ENCODE results near the gene CACNA2D1. TPM values are rescaled to one million over a fixed set of nuclear protein-coding genes. Genes with fewer than 3 reads are reported as not detected.
A peak's percentile ranks its signal among the peaks of the same experiment; 100 is the strongest.

CACNA2D1 gene
- total and polyA plus RNA-seq, 8 donors = 1.8 to 72.7 (median 5.7) TPM

- peaks cover 0 to 22% (median 14%) of the 10 kb centered on the region in 3 donors for H3K27me3 ChIP-seq
- TF ChIP-seq EP300 (IDR thresholded peaks at IDR 0.05) = no peak
- no peak for DNase-seq
- H3K36me3 ChIP-seq = no peaks in the 10 kb centered on the region
- intact Hi-C loops (cut with DNase I; ENCODE audit: low total_unique reads) = no loop called here
- H3K27ac ChIP-seq = no peak overlapping the region
- H3K9me3 ChIP-seq = no peaks in the 10 kb centered on the region
- no peak overlapping the region for H3K4me3 ChIP-seq
- peaks cover 0 to 21% (median 17%) of the 10 kb centered on the region in 4 donors for H3K4me1 ChIP-seq
These were observed 3.3 kb upstream of the CACNA2D1 start for GRCh38 chr7:82446897-82447296.

DNA sequence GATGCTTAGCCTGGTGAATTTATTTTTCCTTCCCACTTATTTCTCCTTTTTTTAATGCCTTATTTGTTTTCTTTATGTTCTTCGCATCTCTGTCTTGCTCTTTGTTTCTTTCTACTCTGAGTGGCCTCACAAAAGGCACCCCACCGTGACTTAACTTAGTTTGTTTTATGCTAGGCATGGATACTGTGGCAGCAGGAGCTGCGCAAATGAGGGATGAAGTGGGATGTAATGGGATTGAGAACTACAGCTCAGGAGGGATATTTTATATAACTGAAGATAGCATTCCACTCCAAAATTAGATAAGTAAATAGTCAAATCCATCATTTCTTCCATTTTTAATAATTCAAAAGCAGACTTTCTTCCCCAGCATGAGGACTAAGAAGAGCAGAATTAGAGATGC, 1.7 kb upstream of the CACNA2D1 start:
- H3K9me3 ChIP-seq = no peaks in the 10 kb centered on the region
- peaks cover 0 to 32% (median 17%) of the 10 kb centered on the region in 4 donors for H3K4me1 ChIP-seq
- no peak overlapping the region for H3K4me3 ChIP-seq
- 94 to 98% (median 96%) methylated on average over 3 of the region's 3 CpGs for WGBS, 5 donors
- no peak for DNase-seq
- TF ChIP-seq POLR2AphosphoS5 (IDR thresholded peaks at IDR 0.05) (no peak), EP300 (IDR thresholded peaks at IDR 0.05) (no peak), POLR2A (IDR thresholded peaks at IDR 0.05) (no peak)
- TF ChIP-seq, protein P1, sequence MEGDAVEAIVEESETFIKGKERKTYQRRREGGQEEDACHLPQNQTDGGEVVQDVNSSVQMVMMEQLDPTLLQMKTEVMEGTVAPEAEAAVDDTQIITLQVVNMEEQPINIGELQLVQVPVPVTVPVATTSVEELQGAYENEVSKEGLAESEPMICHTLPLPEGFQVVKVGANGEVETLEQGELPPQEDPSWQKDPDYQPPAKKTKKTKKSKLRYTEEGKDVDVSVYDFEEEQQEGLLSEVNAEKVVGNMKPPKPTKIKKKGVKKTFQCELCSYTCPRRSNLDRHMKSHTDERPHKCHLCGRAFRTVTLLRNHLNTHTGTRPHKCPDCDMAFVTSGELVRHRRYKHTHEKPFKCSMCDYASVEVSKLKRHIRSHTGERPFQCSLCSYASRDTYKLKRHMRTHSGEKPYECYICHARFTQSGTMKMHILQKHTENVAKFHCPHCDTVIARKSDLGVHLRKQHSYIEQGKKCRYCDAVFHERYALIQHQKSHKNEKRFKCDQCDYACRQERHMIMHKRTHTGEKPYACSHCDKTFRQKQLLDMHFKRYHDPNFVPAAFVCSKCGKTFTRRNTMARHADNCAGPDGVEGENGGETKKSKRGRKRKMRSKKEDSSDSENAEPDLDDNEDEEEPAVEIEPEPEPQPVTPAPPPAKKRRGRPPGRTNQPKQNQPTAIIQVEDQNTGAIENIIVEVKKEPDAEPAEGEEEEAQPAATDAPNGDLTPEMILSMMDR (IDR thresholded peaks at IDR 0.05) = no peak
- no peak overlapping the region for H3K27ac ChIP-seq
- intact Hi-C loops (cut with DNase I; ENCODE audit: low total_unique reads) = no loop called here
- H3K36me3 ChIP-seq = no peaks in the 10 kb centered on the region
- peaks cover 0 to 26% (median 14%) of the 10 kb centered on the region in 3 donors for H3K27me3 ChIP-seq

- Histone ChIP-seq H3K4me1 (peaks cover 0 to 32% (median 17%) of the 10 kb centered on the region in 4 donors), H3K36me3 (no peaks in the 10 kb centered on the region), H3K9me3 (no peaks in the 10 kb centered on the region), H3K27me3 (peaks cover 0 to 26% (median 14%) of the 10 kb centered on the region in 3 donors), H3K4me3 (peak overlapping the region; percentile 72 to 84 (median 82)), H3K27ac (peak overlapping the region; percentile 88 to 92 (median 90))
- TF ChIP-seq POLR2A (IDR thresholded peaks at IDR 0.05) (no peak), POLR2AphosphoS5 (IDR thresholded peaks at IDR 0.05) (no peak), EP300 (IDR thresholded peaks at IDR 0.05) (no peak)
- TF ChIP-seq, protein P1 (IDR thresholded peaks at IDR 0.05) = no peak
- intact Hi-C loops (cut with DNase I; ENCODE audit: low total_unique reads) = no loop called here
- WGBS, 5 donors = 17 to 31% (median 25%) methylated on average over 20 to 22 of the region's 22 CpGs
- DNase-seq = peak in 1 of 2 donors; percentile 48
These were observed 788 bp upstream of the CACNA2D1 start for GRCh38 chr7:82444220-82444909.

GRCh38 chr7:82443036-82443546, 486 bp downstream of the CACNA2D1 start:
- H3K27ac ChIP-seq = peak overlapping the region; percentile 88 to 92 (median 90)
- 0 to 3% (median 2%) methylated on average over 13 to 64 of the region's 64 CpGs for WGBS, 5 donors
- TF ChIP-seq EP300 (IDR thresholded peaks at IDR 0.05) (no peak), POLR2AphosphoS5 (IDR thresholded peaks at IDR 0.05) (no peak), POLR2A (IDR thresholded peaks at IDR 0.05) (no peak)
- TF ChIP-seq, protein P1 (IDR thresholded peaks at IDR 0.05) = no peak
- intact Hi-C loops (cut with DNase I; ENCODE audit: low total_unique reads) = no loop called here
- peaks cover 0 to 32% (median 17%) of the 10 kb centered on the region in 4 donors for H3K4me1 ChIP-seq
- peaks cover 0 to 26% (median 14%) of the 10 kb centered on the region in 3 donors for H3K27me3 ChIP-seq
- H3K4me3 ChIP-seq = peak overlapping the region; percentile 72 to 84 (median 82)
- H3K36me3 ChIP-seq = no peaks in the 10 kb centered on the region
- DNase-seq = peak; percentile 27 to 74
- no peaks in the 10 kb centered on the region for H3K9me3 ChIP-seq
